HG03565 (cell line): ENCODE measurements around the gene MACROD2.
"Not testable (repeated sequence)": the region's sequence is repeated elsewhere in the genome, so short reads cannot be mapped to it uniquely, and the experiment has no call there.

Experiments used
- ATAC-seq: cut with Tn5 transposase; IDR thresholded peaks from one replicate; pipeline ENCODE4 v1.9.1; 2021; ENCODE audit warnings: mild to moderate bottlenecking, moderate library complexity; ENCODE audit not compliant: unreplicated experiment

Gene MACROD2

GRCh38 chr20:16004108-16004854, 2009.0 kb downstream of the MACROD2 start:
- no peak for ATAC-seq

GRCh38 chr20:16005021-16005914, 2010.0 kb downstream of the MACROD2 start:
- ATAC-seq, result no peak

GRCh38 chr20:16005915-16006493, 2010.7 kb downstream of the MACROD2 start:
- ATAC-seq, result no peak

- ATAC-seq, result peak; percentile 96
These were observed 2011.8 kb downstream of the MACROD2 start for GRCh38 chr20:16007164-16007563.

- ATAC-seq, result no peak
These were observed 2012.6 kb downstream of the MACROD2 start for GRCh38 chr20:16007962-16008361.

- ATAC-seq, result no peak
These were observed 2015.7 kb downstream of the MACROD2 start for GRCh38 chr20:16011056-16011455.

- no peak for ATAC-seq
These were observed 2016.2 kb downstream of the MACROD2 start for GRCh38 chr20:16011519-16011918.

GRCh38 chr20:16012934-16013333, 2017.6 kb downstream of the MACROD2 start:
- ATAC-seq, result not testable (repeated sequence)

GRCh38 chr20:16013631-16014030, 2018.3 kb downstream of the MACROD2 start:
- ATAC-seq, result no peak

GRCh38 chr20:16014436-16014835, 2019.1 kb downstream of the MACROD2 start:
- no peak for ATAC-seq

GRCh38 chr20:16017656-16018055, 2022.3 kb downstream of the MACROD2 start:
- ATAC-seq, result no peak

GRCh38 chr20:16018881-16019280, 2023.6 kb downstream of the MACROD2 start:
- ATAC-seq, result no peak

- no peak for ATAC-seq
These were observed 2025.7 kb downstream of the MACROD2 start for GRCh38 chr20:16020971-16021370.

- ATAC-seq, result no peak
These were observed 2029.8 kb downstream of the MACROD2 start for GRCh38 chr20:16025084-16025483.

GRCh38 chr20:16027686-16028085, 2032.4 kb downstream of the MACROD2 start:
- no peak for ATAC-seq

GRCh38 chr20:16028923-16029322, 2033.6 kb downstream of the MACROD2 start:
- peak; percentile 74 for ATAC-seq

- ATAC-seq, result no peak
These were observed 2034.9 kb downstream of the MACROD2 start for GRCh38 chr20:16030253-16030652.

GRCh38 chr20:16035576-16035975, 2040.3 kb downstream of the MACROD2 start:
- no peak for ATAC-seq

GRCh38 chr20:16036331-16036730, 2041.0 kb downstream of the MACROD2 start:
- ATAC-seq, result no peak

- no peak for ATAC-seq
These were observed 2045.4 kb downstream of the MACROD2 start for GRCh38 chr20:16040742-16041141.

GRCh38 chr20:16042731-16043130, 2047.4 kb downstream of the MACROD2 start:
- no peak for ATAC-seq

GRCh38 chr20:16043931-16044330, 2048.6 kb downstream of the MACROD2 start:
- ATAC-seq, result no peak
